Memory B cell (primary cell): ENCODE measurements around the gene ZNF516.
A peak's percentile ranks its signal among the peaks of the same experiment; 100 is the strongest.
"Not testable (repeated sequence)": the region's sequence is repeated elsewhere in the genome, so short reads cannot be mapped to it uniquely, and the experiment has no call there.

ENCODE experiments used
- ATAC-seq: fragments of 150-1000 bp; cut with Tn5 transposase; 2 replicates; pipeline ENCODE4 v1.10.0; 2021; ENCODE audit warnings: low read depth, mild to moderate bottlenecking, moderate library complexity
- DNase-seq, 2 donors: peaks; one replicate each; pipeline ENCODE4 v3.0.0; 2022; ENCODE audit warnings: low spot score in 2 of 2
- H3K27ac Mint-ChIP-seq: one replicate; pipeline ENCODE4 v1.8.0; 2022; ENCODE audit warnings: mild to moderate bottlenecking, moderate library complexity, mixed read lengths
- H3K27me3 Mint-ChIP-seq: one replicate; pipeline ENCODE4 v1.8.0; 2022; ENCODE audit warnings: mixed read lengths
- H3K36me3 Mint-ChIP-seq: one replicate; pipeline ENCODE4 v1.8.0; 2022; ENCODE audit warnings: mild to moderate bottlenecking, mixed read lengths
- H3K4me1 Mint-ChIP-seq: one replicate; pipeline ENCODE4 v1.8.0; 2022; ENCODE audit warnings: mixed read lengths
- H3K4me3 Mint-ChIP-seq: one replicate; pipeline ENCODE4 v1.8.0; 2022; ENCODE audit warnings: mild to moderate bottlenecking, moderate library complexity, mixed read lengths
- H3K9me3 Mint-ChIP-seq: one replicate; pipeline ENCODE4 v1.8.0; 2022; ENCODE audit warnings: mixed read lengths

The ZNF516 gene

GRCh38 chr18:76495006-76495370, at the start of gene ZNF516:
ZNF516 (minus strand) TSS chr18:76495242; CDS start chr18:76443054, 52,188 bp downstream.
- Mint-ChIP-seq H3K27me3 (peaks cover 9% of the 10 kb centered on the region), H3K4me1 (peaks cover 16% of the 10 kb centered on the region), H3K27ac (peak within 1 kb of the TSS; percentile 92), H3K36me3 (peaks cover 2% of the 10 kb centered on the region), H3K4me3 (peak within 1 kb of the TSS; percentile 86), H3K9me3 (peaks cover 1% of the 10 kb centered on the region)
- ATAC-seq (peak; percentile 15), DNase-seq (no peak)

- no peak overlapping the region for H3K4me3 Mint-ChIP-seq
- no peaks in the 10 kb centered on the region for H3K36me3 Mint-ChIP-seq
- H3K4me1 Mint-ChIP-seq, result no peaks in the 10 kb centered on the region
- H3K9me3 Mint-ChIP-seq, result no peaks in the 10 kb centered on the region
- ATAC-seq (no peak), DNase-seq (no peak)
- no peak overlapping the region for H3K27ac Mint-ChIP-seq
- peaks cover 5% of the 10 kb centered on the region for H3K27me3 Mint-ChIP-seq
Observed at GRCh38 chr18:76538846-76539245, 43.8 kb upstream of the ZNF516 start.

GRCh38 chr18:76537621-76538020, 42.6 kb upstream of the ZNF516 start:
- no peaks in the 10 kb centered on the region for H3K4me1 Mint-ChIP-seq
- no peak overlapping the region for H3K4me3 Mint-ChIP-seq
- no peaks in the 10 kb centered on the region for H3K9me3 Mint-ChIP-seq
- no peaks in the 10 kb centered on the region for H3K36me3 Mint-ChIP-seq
- H3K27ac Mint-ChIP-seq, result no peak overlapping the region
- peaks cover 5% of the 10 kb centered on the region for H3K27me3 Mint-ChIP-seq
- no peak for ATAC-seq
- DNase-seq, result no peak

- H3K4me3 Mint-ChIP-seq, H3K27me3 Mint-ChIP-seq, ATAC-seq, H3K9me3 Mint-ChIP-seq, H3K27ac Mint-ChIP-seq, H3K4me1 Mint-ChIP-seq, DNase-seq, H3K36me3 Mint-ChIP-seq: not testable (repeated sequence)
Observed at GRCh38 chr18:76536593-76536992, 41.6 kb upstream of the ZNF516 start.

GRCh38 chr18:76532875-76533274, 37.8 kb upstream of the ZNF516 start:
- H3K4me3 Mint-ChIP-seq, result no peak overlapping the region
- H3K36me3 Mint-ChIP-seq, result no peaks in the 10 kb centered on the region
- DNase-seq, result no peak

GRCh38 chr18:76530846-76531245, 35.8 kb upstream of the ZNF516 start:
- Mint-ChIP-seq H3K9me3 (no peaks in the 10 kb centered on the region), H3K4me3 (no peak overlapping the region), H3K4me1 (peaks cover 6% of the 10 kb centered on the region), H3K36me3 (no peaks in the 10 kb centered on the region), H3K27me3 (peaks cover 8% of the 10 kb centered on the region), H3K27ac (no peak overlapping the region)
- no peak for DNase-seq
- ATAC-seq, result no peak

More at GRCh38 chr18:76532875-76533274, 37.8 kb upstream of the ZNF516 start:
- H3K27me3 Mint-ChIP-seq, result peaks cover 7% of the 10 kb centered on the region
- no peaks in the 10 kb centered on the region for H3K9me3 Mint-ChIP-seq
- peaks cover 6% of the 10 kb centered on the region for H3K4me1 Mint-ChIP-seq
- no peak overlapping the region for H3K27ac Mint-ChIP-seq
- no peak for ATAC-seq

GRCh38 chr18:76530391-76530790, 35.3 kb upstream of the ZNF516 start:
- ATAC-seq (no peak), DNase-seq (no peak)
- no peaks in the 10 kb centered on the region for H3K36me3 Mint-ChIP-seq
- H3K27me3 Mint-ChIP-seq, result peaks cover 9% of the 10 kb centered on the region
- H3K9me3 Mint-ChIP-seq, result no peaks in the 10 kb centered on the region
- no peak overlapping the region for H3K27ac Mint-ChIP-seq
- no peak overlapping the region for H3K4me3 Mint-ChIP-seq
- H3K4me1 Mint-ChIP-seq, result peaks cover 6% of the 10 kb centered on the region

GRCh38 chr18:76529433-76529811, 34.4 kb upstream of the ZNF516 start:
- ATAC-seq (no peak), DNase-seq (no peak)
- Mint-ChIP-seq H3K4me1 (peaks cover 6% of the 10 kb centered on the region), H3K4me3 (peak overlapping the region; percentile 4), H3K9me3 (no peaks in the 10 kb centered on the region), H3K27ac (no peak overlapping the region), H3K36me3 (no peaks in the 10 kb centered on the region), H3K27me3 (peaks cover 13% of the 10 kb centered on the region)

GRCh38 chr18:76528477-76529432, 33.7 kb upstream of the ZNF516 start:
- Mint-ChIP-seq H3K36me3 (no peaks in the 10 kb centered on the region), H3K4me1 (peaks cover 6% of the 10 kb centered on the region), H3K27ac (no peak overlapping the region), H3K27me3 (peaks cover 14% of the 10 kb centered on the region), H3K4me3 (peak overlapping the region; percentile 4), H3K9me3 (no peaks in the 10 kb centered on the region)
- DNase-seq (no peak), ATAC-seq (no peak)

- ATAC-seq (no peak), DNase-seq (no peak)
- Mint-ChIP-seq H3K27me3 (peaks cover 14% of the 10 kb centered on the region), H3K9me3 (no peaks in the 10 kb centered on the region), H3K4me3 (no peak overlapping the region), H3K4me1 (peaks cover 6% of the 10 kb centered on the region), H3K36me3 (no peaks in the 10 kb centered on the region), H3K27ac (no peak overlapping the region)
Observed at GRCh38 chr18:76525911-76526310, 30.9 kb upstream of the ZNF516 start.

GRCh38 chr18:76524900-76525698, 30.1 kb upstream of the ZNF516 start:
- no peaks in the 10 kb centered on the region for H3K9me3 Mint-ChIP-seq
- H3K27ac Mint-ChIP-seq, result no peak overlapping the region
- DNase-seq (no peak), ATAC-seq (peak; percentile 47)
- peaks cover 14% of the 10 kb centered on the region for H3K27me3 Mint-ChIP-seq
- no peak overlapping the region for H3K4me3 Mint-ChIP-seq
- no peaks in the 10 kb centered on the region for H3K36me3 Mint-ChIP-seq
- peaks cover 6% of the 10 kb centered on the region for H3K4me1 Mint-ChIP-seq

GRCh38 chr18:76524477-76524876, 29.4 kb upstream of the ZNF516 start:
- no peak for ATAC-seq
- Mint-ChIP-seq H3K36me3 (no peaks in the 10 kb centered on the region), H3K9me3 (no peaks in the 10 kb centered on the region), H3K27ac (no peak overlapping the region), H3K27me3 (peaks cover 14% of the 10 kb centered on the region), H3K4me3 (no peak overlapping the region), H3K4me1 (peaks cover 6% of the 10 kb centered on the region)
- DNase-seq, result no peak

GRCh38 chr18:76522551-76522950, 27.5 kb upstream of the ZNF516 start:
- Mint-ChIP-seq H3K27ac (no peak overlapping the region), H3K27me3 (peaks cover 8% of the 10 kb centered on the region)
- ATAC-seq, result no peak

GRCh38 chr18:76522122-76522503, 27.1 kb upstream of the ZNF516 start:
- Mint-ChIP-seq H3K9me3 (no peaks in the 10 kb centered on the region), H3K4me3 (no peak overlapping the region), H3K4me1 (peaks cover 7% of the 10 kb centered on the region), H3K36me3 (no peaks in the 10 kb centered on the region), H3K27me3 (peaks cover 7% of the 10 kb centered on the region), H3K27ac (no peak overlapping the region)
- ATAC-seq (no peak), DNase-seq (no peak)

More at GRCh38 chr18:76522551-76522950, 27.5 kb upstream of the ZNF516 start:
- DNase-seq, result no peak
- Mint-ChIP-seq H3K36me3 (no peaks in the 10 kb centered on the region), H3K9me3 (no peaks in the 10 kb centered on the region), H3K4me1 (peaks cover 7% of the 10 kb centered on the region), H3K4me3 (no peak overlapping the region)
